Measurements from ENCODE around the gene MAFF. TPM values are rescaled to one million over a fixed set of nuclear protein-coding genes. Genes with fewer than 3 reads are reported as not detected.

The MAFF gene
- total and polyA plus RNA-seq, 3 experiments from 2014 or later = 4.6 to 7.8 (median 7.4) TPM

- no peak for DNase-seq
- Histone ChIP-seq H3K27me3 (ENCODE audit: insufficient read depth, low read length, poor library complexity, severe bottlenecking) (no peaks in the 10 kb centered on the region), H3K36me3 (ENCODE audit: insufficient read depth, low read length) (no peaks in the 10 kb centered on the region), H3K4me1 (ENCODE audit: insufficient read depth, low read length) (no peaks in the 10 kb centered on the region), H3K9me3 (ENCODE audit: low read length) (no peaks in the 10 kb centered on the region), H3K27ac (ENCODE audit: low read depth, low read length) (no peak overlapping the region), H3K4me3 (ENCODE audit: low read length) (no peak overlapping the region)
- Mint-ChIP-seq H3K27ac (no peak overlapping the region), H3K9me3 (no peaks in the 10 kb centered on the region), H3K36me3 (peaks cover 5 to 35% (median 11%) of the 10 kb centered on the region in 3 donors), H3K4me3 (no peak overlapping the region), H3K27me3 (no peaks in the 10 kb centered on the region), H3K4me1 (peaks cover 3 to 10% (median 4%) of the 10 kb centered on the region in 3 donors)
- ChIA-PET POLR2A (no interaction called here), CTCF (no interaction called here)
These were observed 49.0 kb downstream of the MAFF start for GRCh38 chr22:38250643-38251340.

DNA sequence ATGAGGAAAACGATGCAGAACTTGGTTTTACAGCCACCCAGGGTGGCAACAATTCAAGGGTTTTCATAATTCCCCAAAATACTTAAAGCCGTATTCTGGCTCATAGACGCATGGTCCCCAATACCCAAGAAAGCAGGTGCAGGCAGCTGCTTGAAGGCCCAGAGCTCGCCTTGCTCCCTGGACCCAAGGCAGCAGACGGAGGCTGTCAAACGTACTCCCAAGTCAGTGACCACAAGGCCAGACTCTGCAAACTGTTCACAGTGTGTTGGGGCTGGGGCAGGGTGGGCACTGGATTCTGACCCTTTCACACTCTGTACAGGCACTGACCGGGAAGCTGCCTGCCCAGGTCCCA lies 49.5 kb downstream of the MAFF start:
- no peak overlapping the region for H3K4me3 ChIP-seq (ENCODE audit: low read length)
- no peaks in the 10 kb centered on the region for H3K9me3 ChIP-seq (ENCODE audit: low read length)
- peaks cover 4 to 10% (median 4%) of the 10 kb centered on the region in 3 donors for H3K4me1 Mint-ChIP-seq
- H3K4me1 ChIP-seq (ENCODE audit: insufficient read depth, low read length) = no peaks in the 10 kb centered on the region
- POLR2A ChIA-PET = no interaction called here
- H3K36me3 Mint-ChIP-seq = peaks cover 5 to 30% (median 11%) of the 10 kb centered on the region in 3 donors
- no peak overlapping the region for H3K27ac Mint-ChIP-seq
- no peaks in the 10 kb centered on the region for H3K36me3 ChIP-seq (ENCODE audit: insufficient read depth, low read length)
- H3K27me3 Mint-ChIP-seq = no peaks in the 10 kb centered on the region
- no peaks in the 10 kb centered on the region for H3K27me3 ChIP-seq (ENCODE audit: insufficient read depth, low read length, poor library complexity, severe bottlenecking)
- CTCF ChIA-PET = interaction anchor here (1.0 kb wide), 1 partner anchor 21 kb away, joined by 3 read pairs; no protein-coding TSS in a partner anchor
- DNase-seq = no peak
- H3K9me3 Mint-ChIP-seq = no peaks in the 10 kb centered on the region
- H3K27ac ChIP-seq (ENCODE audit: low read depth, low read length) = no peak overlapping the region
- no peak overlapping the region for H3K4me3 Mint-ChIP-seq

DNA sequence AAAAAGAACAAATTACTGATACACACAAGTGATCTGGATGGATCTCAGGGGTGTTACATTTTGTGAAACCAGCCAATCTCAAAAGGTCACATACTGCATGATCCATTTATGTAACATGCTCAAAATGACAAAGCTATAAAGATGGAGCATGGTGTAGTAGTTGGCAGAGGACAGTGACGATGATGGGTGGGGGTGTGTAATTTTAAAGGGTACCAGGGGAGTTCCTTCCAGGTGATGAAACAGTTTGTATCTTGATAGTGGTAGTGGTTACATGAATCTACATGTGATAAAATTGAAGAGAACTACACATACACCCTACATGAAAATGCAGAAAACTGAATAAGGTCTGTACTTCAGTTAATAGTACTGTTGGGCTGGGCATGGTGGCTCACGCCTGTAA lies 53.9 kb downstream of the MAFF start:
- Histone ChIP-seq H3K9me3 (ENCODE audit: low read length) (no peaks in the 10 kb centered on the region), H3K27ac (ENCODE audit: low read depth, low read length) (no peak overlapping the region), H3K4me1 (ENCODE audit: insufficient read depth, low read length) (no peaks in the 10 kb centered on the region), H3K36me3 (ENCODE audit: insufficient read depth, low read length) (no peaks in the 10 kb centered on the region), H3K27me3 (ENCODE audit: insufficient read depth, low read length, poor library complexity, severe bottlenecking) (no peaks in the 10 kb centered on the region), H3K4me3 (ENCODE audit: low read length) (no peak overlapping the region)
- H3K36me3 Mint-ChIP-seq = peaks cover 0 to 5% (median 1%) of the 10 kb centered on the region in 3 donors
- CTCF ChIA-PET = no interaction called here
- POLR2A ChIA-PET = no interaction called here
- H3K4me3 Mint-ChIP-seq = no peak overlapping the region
- H3K9me3 Mint-ChIP-seq = no peaks in the 10 kb centered on the region
- peak overlapping the region in 1 of 8 donors; percentile 52 for H3K27ac Mint-ChIP-seq
- no peak for DNase-seq
- H3K4me1 Mint-ChIP-seq = peaks cover 10 to 22% (median 18%) of the 10 kb centered on the region in 3 donors
- H3K27me3 Mint-ChIP-seq = peaks cover 0 to 2% of the 10 kb centered on the region in 2 donors

DNA sequence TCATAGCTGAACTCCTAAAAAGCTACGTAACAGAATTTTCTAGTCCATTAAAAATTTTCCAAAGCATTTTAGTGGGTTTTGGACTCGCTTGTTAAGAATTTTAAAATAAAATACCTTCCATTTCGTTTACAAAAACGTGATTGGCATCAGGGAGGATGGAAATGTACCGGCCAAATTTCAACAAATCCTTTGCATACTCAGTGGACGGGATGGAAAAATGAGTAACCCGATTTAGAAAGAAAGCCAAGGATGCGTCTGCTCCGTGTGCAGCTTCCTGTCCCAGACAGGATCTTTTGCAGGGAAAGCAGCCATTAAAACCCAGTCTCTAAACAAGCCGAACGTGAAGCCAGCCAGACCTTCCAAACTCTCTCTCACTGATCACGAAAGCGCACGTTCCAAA lies 55.4 kb downstream of the MAFF start:
- no peaks in the 10 kb centered on the region for H3K27me3 ChIP-seq (ENCODE audit: insufficient read depth, low read length, poor library complexity, severe bottlenecking)
- Mint-ChIP-seq H3K4me1 (peaks cover 20 to 33% (median 29%) of the 10 kb centered on the region in 3 donors), H3K4me3 (no peak overlapping the region), H3K36me3 (peaks cover 0 to 5% (median 1%) of the 10 kb centered on the region in 3 donors), H3K9me3 (no peaks in the 10 kb centered on the region), H3K27me3 (peaks cover 0 to 2% of the 10 kb centered on the region in 2 donors), H3K27ac (peak overlapping the region in 1 of 8 donors; percentile 72)
- CTCF ChIA-PET = interaction anchor here (0.9 kb wide), 1 partner anchor 56 kb away, joined by 3 read pairs; no protein-coding TSS in a partner anchor
- no peaks in the 10 kb centered on the region for H3K9me3 ChIP-seq (ENCODE audit: low read length)
- H3K36me3 ChIP-seq (ENCODE audit: insufficient read depth, low read length) = no peaks in the 10 kb centered on the region
- no peak overlapping the region for H3K27ac ChIP-seq (ENCODE audit: low read depth, low read length)
- POLR2A ChIA-PET = no interaction called here
- H3K4me1 ChIP-seq (ENCODE audit: insufficient read depth, low read length) = no peaks in the 10 kb centered on the region
- no peak for DNase-seq
- no peak overlapping the region for H3K4me3 ChIP-seq (ENCODE audit: low read length)

- Histone ChIP-seq H3K4me1 (ENCODE audit: insufficient read depth, low read length) (no peaks in the 10 kb centered on the region), H3K4me3 (ENCODE audit: low read length) (no peak overlapping the region), H3K36me3 (ENCODE audit: insufficient read depth, low read length) (no peaks in the 10 kb centered on the region), H3K27me3 (ENCODE audit: insufficient read depth, low read length, poor library complexity, severe bottlenecking) (no peaks in the 10 kb centered on the region), H3K27ac (ENCODE audit: low read depth, low read length) (no peak overlapping the region), H3K9me3 (ENCODE audit: low read length) (no peaks in the 10 kb centered on the region)
- ChIA-PET POLR2A (no interaction called here), CTCF (no interaction called here)
- Mint-ChIP-seq H3K27me3 (peaks cover 0 to 2% of the 10 kb centered on the region in 2 donors), H3K4me3 (no peak overlapping the region), H3K27ac (peak overlapping the region in 1 of 8 donors; percentile 79), H3K4me1 (peaks cover 22 to 36% (median 32%) of the 10 kb centered on the region in 3 donors), H3K36me3 (peaks cover 0 to 6% (median 1%) of the 10 kb centered on the region in 3 donors), H3K9me3 (no peaks in the 10 kb centered on the region)
- DNase-seq = no peak
These were observed 56.0 kb downstream of the MAFF start for GRCh38 chr22:38257650-38258250.

GRCh38 chr22:38258895-38259294 lies 57.1 kb downstream of the MAFF start:
- H3K36me3 Mint-ChIP-seq = peaks cover 0 to 11% (median 4%) of the 10 kb centered on the region in 3 donors
- CTCF ChIA-PET = no interaction called here

GRCh38 chr22:38259370-38259769 lies 57.6 kb downstream of the MAFF start:
- H3K27ac ChIP-seq (ENCODE audit: low read depth, low read length) = no peak overlapping the region
- Mint-ChIP-seq H3K36me3 (peaks cover 0 to 13% (median 4%) of the 10 kb centered on the region in 3 donors), H3K27me3 (peaks cover 0 to 2% of the 10 kb centered on the region in 2 donors), H3K27ac (peak overlapping the region in 1 of 8 donors; percentile 45), H3K4me3 (no peak overlapping the region), H3K9me3 (no peaks in the 10 kb centered on the region), H3K4me1 (peaks cover 24 to 41% (median 36%) of the 10 kb centered on the region in 3 donors)
- CTCF ChIA-PET = no interaction called here
- H3K4me1 ChIP-seq (ENCODE audit: insufficient read depth, low read length) = no peaks in the 10 kb centered on the region
- H3K9me3 ChIP-seq (ENCODE audit: low read length) = no peaks in the 10 kb centered on the region
- H3K27me3 ChIP-seq (ENCODE audit: insufficient read depth, low read length, poor library complexity, severe bottlenecking) = no peaks in the 10 kb centered on the region
- H3K4me3 ChIP-seq (ENCODE audit: low read length) = no peak overlapping the region
- POLR2A ChIA-PET = no interaction called here
- no peak for DNase-seq
- no peaks in the 10 kb centered on the region for H3K36me3 ChIP-seq (ENCODE audit: insufficient read depth, low read length)

More at GRCh38 chr22:38258895-38259294, 57.1 kb downstream of the MAFF start:
- Mint-ChIP-seq H3K4me3 (no peak overlapping the region), H3K27ac (peak overlapping the region in 3 of 8 donors; percentile 11 to 46 (median 11)), H3K27me3 (peaks cover 0 to 2% of the 10 kb centered on the region in 2 donors), H3K4me1 (peaks cover 24 to 41% (median 36%) of the 10 kb centered on the region in 3 donors), H3K9me3 (no peaks in the 10 kb centered on the region)
- Histone ChIP-seq H3K9me3 (ENCODE audit: low read length) (no peaks in the 10 kb centered on the region), H3K4me1 (ENCODE audit: insufficient read depth, low read length) (no peaks in the 10 kb centered on the region), H3K36me3 (ENCODE audit: insufficient read depth, low read length) (no peaks in the 10 kb centered on the region), H3K4me3 (ENCODE audit: low read length) (no peak overlapping the region), H3K27me3 (ENCODE audit: insufficient read depth, low read length, poor library complexity, severe bottlenecking) (no peaks in the 10 kb centered on the region), H3K27ac (ENCODE audit: low read depth, low read length) (no peak overlapping the region)
- DNase-seq = no peak
- POLR2A ChIA-PET = interaction anchor here (0.5 kb wide), 1 partner anchor 16 kb away, joined by 4 read pairs; no protein-coding TSS in a partner anchor

Data from CD8-positive, alpha-beta memory T cell (primary cell).